ENCODE data around the gene BCL2L15. TPM values are rescaled to one million over a fixed set of nuclear protein-coding genes. Genes with fewer than 3 reads are reported as not detected.

Gene BCL2L15
- total and polyA plus RNA-seq, 2 of the 8 experiments (the other 6 are each of a cell fraction or from before 2014, with no cell fraction given): 0.32 to 0.36 TPM

DNA sequence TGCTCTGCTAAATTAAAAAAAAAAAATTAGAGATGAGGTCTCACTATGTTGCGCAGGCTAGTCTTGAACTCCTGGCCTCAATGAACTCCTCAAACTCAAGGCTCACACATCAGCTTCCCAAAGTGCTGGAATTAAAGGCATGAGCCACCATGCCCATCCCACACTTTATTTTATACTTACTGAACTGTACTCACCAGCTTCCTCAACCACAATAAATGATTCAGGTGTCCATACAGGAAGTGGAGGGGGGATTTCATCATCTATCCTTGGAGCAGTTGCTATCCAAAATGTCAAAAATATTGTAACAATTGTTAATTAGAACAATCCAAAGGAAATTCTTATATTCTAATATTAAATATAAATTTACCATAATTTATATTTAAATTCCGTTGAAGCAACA is 52.7 kb downstream of the BCL2L15 start:
- POLR2A ChIA-PET (ENCODE audit: partially characterized antibody): interaction anchor here (0.7 kb wide), 1 partner anchor 72 kb away, joined by 3 read pairs; no protein-coding TSS in a partner anchor
- no peak overlapping the region for H3K9ac ChIP-seq (replicated peaks in 1 of 4; ENCODE audit: extremely low read depth in 1 of 4, low read depth in 3 of 4, low read length in 3 of 4)

More for the DNA sequence above, 52.7 kb downstream of the BCL2L15 start:
- no peak overlapping the region for H2BK120ac ChIP-seq (replicated peaks; ENCODE audit: low read depth, low read length)
- H3K56ac ChIP-seq (replicated peaks; ENCODE audit: insufficient read length, low read depth, low read length): no peak overlapping the region
- H3K27me3 ChIP-seq (replicated peaks in 1 of 4; ENCODE audit: control insufficient read depth in 3 of 4, extremely low read depth in 1 of 4, insufficient read depth in 3 of 4, low read length in 3 of 4): no peaks in the 10 kb centered on the region
- no peak overlapping the region for H3K14ac ChIP-seq (ENCODE audit: insufficient read length)
- H4K8ac ChIP-seq (ENCODE audit: extremely low read depth, insufficient read depth, low read length): no peak overlapping the region
- H3K4me2 ChIP-seq (ENCODE audit: insufficient read depth in 1 of 2, low read depth in 2 of 2, low read length in 2 of 2): no peak overlapping the region
- no peaks in the 10 kb centered on the region for H3K4me1 ChIP-seq (replicated peaks in 1 of 4; ENCODE audit: control insufficient read depth in 3 of 4, insufficient read depth in 4 of 4, low read length in 3 of 4)
- H3K23me2 ChIP-seq (ENCODE audit: low read depth, low read length): no peaks in the 10 kb centered on the region; the same call in 1 of the 2 replicates
- H2AK5ac ChIP-seq (ENCODE audit: low read depth, low read length): no peak overlapping the region
- no peaks in the 10 kb centered on the region for H3K79me2 ChIP-seq (ENCODE audit: control insufficient read depth in 1 of 2, insufficient read depth in 2 of 2, low read length in 2 of 2)
- no peaks in the 10 kb centered on the region for H3K9me3 ChIP-seq (ENCODE audit: insufficient read depth in 2 of 2, low read depth in 1 of 2, low read length in 1 of 2)
- no peak overlapping the region for H3K23ac ChIP-seq (ENCODE audit: insufficient read length)
- no peak overlapping the region for H4K91ac ChIP-seq (replicated peaks; ENCODE audit: insufficient read length, low read length)
- DNase-seq (ENCODE audit: low read depth in 1 of 2, low spot score in 2 of 2): no peak
- no peak overlapping the region for H2BK5ac ChIP-seq (ENCODE audit: low read depth, low read length)
- WGBS, 2 experiments (ENCODE audit: extremely low coverage in 1 of 2, insufficient coverage in 1 of 2, insufficient read length in 1 of 2, insufficient replicate concordance in 2 of 2, low coverage in 1 of 2, low lambda C conversion rate in 2 of 2, missing lambda C conversion rate in 1 of 2): 91% methylated on average over 2 of the region's 2 CpGs; no CpG with 5 or more reads in 1 of the 2 experiments
- no peak overlapping the region for H4K5ac ChIP-seq (ENCODE audit: insufficient read length, low read depth, low read length)
- no peaks in the 10 kb centered on the region for H3K79me1 ChIP-seq (ENCODE audit: low read depth, low read length)
- H3K27ac ChIP-seq (ENCODE audit: low read depth, low read length): no peak overlapping the region
- no peak for TF ChIP-seq CBX5 (IDR thresholded peaks at IDR 0.05; ENCODE audit: low read depth, low read length)
- no peak for TF ChIP-seq FOSL1 (IDR thresholded peaks at IDR 0.05; ENCODE audit: insufficient read depth, low read depth, low read length)
- TF ChIP-seq TAF1 (IDR thresholded peaks at IDR 0.05; ENCODE audit: low read depth, low read length): no peak
- CTCF ChIA-PET (ENCODE audit: partially characterized antibody): interaction anchor here (0.6 to 2.7 kb wide), 21 partner anchors 12 to 145 kb away, joined by 3 to 14 read pairs (median 4); partner anchors contain the start of genes AP4B1 and OLFML3
- no peaks in the 10 kb centered on the region for H4K20me1 ChIP-seq (replicated peaks in 1 of 2; ENCODE audit: control insufficient read depth in 1 of 2, insufficient read depth in 2 of 2, low read length in 2 of 2)
- FAIRE-seq: no peak
- no peak overlapping the region for H3K4me3 ChIP-seq (ENCODE audit: extremely low read depth in 1 of 4, insufficient read depth in 2 of 4, low read depth in 3 of 4, low read length in 4 of 4)
- H2BK12ac ChIP-seq (ENCODE audit: low read depth, low read length): no peak overlapping the region
- H3K18ac ChIP-seq (ENCODE audit: extremely low read depth, low read length): no peak overlapping the region
- H3K36me3 ChIP-seq (ENCODE audit: control insufficient read depth in 2 of 4, insufficient read depth in 4 of 4, low read length in 3 of 4): no peaks in the 10 kb centered on the region
- H2BK15ac ChIP-seq (ENCODE audit: low read length): no peak overlapping the region
- no peak overlapping the region for H3K4ac ChIP-seq (replicated peaks; ENCODE audit: insufficient read length, low read depth, low read length)
- H2AFZ ChIP-seq (ENCODE audit: low read length): no peak overlapping the region
- H2BK20ac ChIP-seq (ENCODE audit: low read length): no peak overlapping the region

Other genes with a start within 250 kb of the BCL2L15 start
- 26.9 and 27.7 TPM in 2 replicates for gene PHTF1, start 128.1 kb downstream of the BCL2L15 start, total RNA-seq (2021; fragmentation: NEBNext Ultra II Directional; extraction: Animal tissue kit (Norgen Biotek cat#: 25700))
- gene PHTF1, start 128.1 kb downstream of the BCL2L15 start, polyA plus RNA-seq (2011; rRNA removed): 6.5 and 9.1 TPM in 2 replicates
- 16.4 and 17.6 TPM in 2 replicates for gene RSBN1, start 75.1 kb downstream of the BCL2L15 start, total RNA-seq (2021; fragmentation: NEBNext Ultra II Directional; extraction: Animal tissue kit (Norgen Biotek cat#: 25700))
- 3.9 and 4.2 TPM in 2 replicates for gene RSBN1, start 75.1 kb downstream of the BCL2L15 start, polyA plus RNA-seq (2011; rRNA removed)
- not detected in 2 replicates for gene PTPN22, start 15.9 kb downstream of the BCL2L15 start, total RNA-seq (2021; fragmentation: NEBNext Ultra II Directional; extraction: Animal tissue kit (Norgen Biotek cat#: 25700))
- not detected in 2 replicates for gene PTPN22, start 15.9 kb downstream of the BCL2L15 start, polyA plus RNA-seq (2011; rRNA removed)
- 8.9 and 11.7 TPM in 2 replicates for gene AP4B1, start 17.2 kb upstream of the BCL2L15 start, total RNA-seq (2021; fragmentation: NEBNext Ultra II Directional; extraction: Animal tissue kit (Norgen Biotek cat#: 25700))
- gene AP4B1, start 17.2 kb upstream of the BCL2L15 start, polyA plus RNA-seq (2011; rRNA removed): 7.5 and 9.0 TPM in 2 replicates
- 11.0 TPM in 2 replicates for gene DCLRE1B, start 17.7 kb upstream of the BCL2L15 start, total RNA-seq (2021; fragmentation: NEBNext Ultra II Directional; extraction: Animal tissue kit (Norgen Biotek cat#: 25700))
- gene DCLRE1B, start 17.7 kb upstream of the BCL2L15 start, polyA plus RNA-seq (2011; rRNA removed): 5.5 and 7.8 TPM in 2 replicates
- 63.0 and 64.3 TPM in 2 replicates for gene HIPK1, start 41.7 kb upstream of the BCL2L15 start, total RNA-seq (2021; fragmentation: NEBNext Ultra II Directional; extraction: Animal tissue kit (Norgen Biotek cat#: 25700))
- 40.4 and 46.2 TPM in 2 replicates for gene HIPK1, start 41.7 kb upstream of the BCL2L15 start, polyA plus RNA-seq (2011; rRNA removed)
- gene OLFML3, start 91.9 kb upstream of the BCL2L15 start, total RNA-seq (2021; fragmentation: NEBNext Ultra II Directional; extraction: Animal tissue kit (Norgen Biotek cat#: 25700)): 55.3 and 56.0 TPM in 2 replicates
- gene OLFML3, start 91.9 kb upstream of the BCL2L15 start, polyA plus RNA-seq (2011; rRNA removed): 72.1 and 72.3 TPM in 2 replicates